Esophagus (tissue), 2 donors: ENCODE measurements around the gene TNRC18. TPM values are rescaled to one million over a fixed set of nuclear protein-coding genes. Genes with fewer than 3 reads are reported as not detected.
"Not testable (repeated sequence)": the region's sequence is repeated elsewhere in the genome, so short reads cannot be mapped to it uniquely, and the experiment has no call there.

Experiments used
- H3K27ac ChIP-seq, 2 donors: one replicate each; pipeline ENCODE4 v1.5.1; 2013; ENCODE audit warnings: low read depth in 2 of 2, mild to moderate bottlenecking in 2 of 2, inconsistent platforms in 1 of 2, low read length in 1 of 2, moderate library complexity in 1 of 2
- H3K27me3 ChIP-seq, 2 donors: one replicate each; pipeline ENCODE4 v1.6.1; 2013; ENCODE audit warnings: low read length in 2 of 2, control low read depth in 1 of 2, mild to moderate bottlenecking in 1 of 2; ENCODE audit not compliant: insufficient read depth in 2 of 2, control insufficient read depth in 1 of 2
- H3K36me3 ChIP-seq, 2 donors: one replicate each; pipeline ENCODE4 v1.6.1; 2013; ENCODE audit warnings: low read length in 1 of 2; ENCODE audit not compliant: control insufficient read depth in 2 of 2, insufficient read depth in 2 of 2
- H3K4me1 ChIP-seq, 2 donors: one replicate each; pipeline ENCODE4 v1.6.1; 2013; ENCODE audit warnings: low read length in 1 of 2; ENCODE audit not compliant: control insufficient read depth in 2 of 2, insufficient read depth in 2 of 2
- H3K4me3 ChIP-seq, 2 donors: one replicate each; pipeline ENCODE4 v1.5.1; 2013; ENCODE audit warnings: low read length in 2 of 2, mild to moderate bottlenecking in 2 of 2, low read depth in 1 of 2, moderate library complexity in 1 of 2
- H3K9me3 ChIP-seq, 2 donors: one replicate each; pipeline ENCODE4 v1.6.1; 2013; ENCODE audit warnings: mild to moderate bottlenecking in 2 of 2, low read depth in 1 of 2, low read length in 1 of 2, moderate library complexity in 1 of 2; ENCODE audit not compliant: control insufficient read depth in 2 of 2, insufficient read depth in 1 of 2
- WGBS, 2 donors: extraction: QIAGEN DNeasy Blood & Tissue Kit; methylation state at CpG; one replicate each; pipeline ENCODE4 v1.1.7; 2013; 5-methylcytosine and 5-hydroxymethylcytosine counted together
- polyA plus RNA-seq, 2 donors: library from polyadenylated mRNA; stranded (reverse); fragments of 200-250 nt; gene quantifications; one replicate each; pipeline ENCODE4 v1.2.3, GENCODE V29; 2013
- donor health status: healthy with polysubstance abuse.
- donor health status: Bipolar disorder and iron deficiency.

The TNRC18 gene
- polyA plus RNA-seq, 2 donors: 18.0 to 34.0 TPM

DNA sequence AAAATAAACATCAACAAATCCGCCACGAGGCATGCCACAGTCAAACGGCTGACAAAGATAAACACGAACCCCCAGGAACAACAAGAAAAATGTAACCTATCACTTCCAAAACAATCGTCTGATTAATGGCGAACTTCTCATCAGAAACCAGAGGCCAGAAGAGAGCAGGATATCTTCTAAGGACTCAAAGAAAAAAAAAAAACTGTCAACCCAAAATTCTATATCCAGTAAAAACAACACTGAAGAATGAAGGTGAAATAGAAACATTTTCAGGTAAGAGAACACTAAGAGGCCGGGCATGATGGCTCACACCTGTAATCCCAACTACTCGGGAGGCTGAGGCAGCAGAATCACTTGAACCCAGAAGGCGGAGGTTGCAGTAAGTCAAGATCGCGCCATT is 86.6 kb downstream of the TNRC18 start:
- Histone ChIP-seq H3K36me3 (peaks cover 5 to 25% of the 10 kb centered on the region in 2 donors), H3K27ac (no peak overlapping the region)

DNA sequence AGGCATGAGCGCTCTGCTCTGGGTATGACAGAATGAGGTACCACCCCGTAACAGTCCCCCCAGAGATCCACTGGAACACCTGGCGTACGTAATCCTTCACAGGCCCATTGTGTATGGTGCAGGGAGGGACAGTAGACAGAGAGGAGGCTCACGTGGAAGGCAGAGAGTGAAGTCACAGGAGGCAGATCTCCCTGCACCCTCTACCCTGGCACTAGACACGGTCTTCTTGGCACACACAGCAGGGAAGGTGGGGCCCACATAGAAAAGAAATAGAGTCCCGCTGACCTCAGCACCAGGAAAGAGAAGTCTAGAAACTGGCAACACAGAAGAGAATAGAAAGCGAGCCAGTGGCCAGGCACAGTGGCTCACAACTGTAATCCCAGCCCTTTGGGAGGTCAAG is 89.0 kb downstream of the TNRC18 start:
- H3K4me3 ChIP-seq: no peak overlapping the region
- H3K27me3 ChIP-seq: no peaks in the 10 kb centered on the region
- H3K4me1 ChIP-seq: no peaks in the 10 kb centered on the region
- WGBS, 2 donors: 82 to 85% methylated on average over 8 of the region's 8 CpGs
- H3K27ac ChIP-seq: no peak overlapping the region
- H3K9me3 ChIP-seq: no peaks in the 10 kb centered on the region
- H3K36me3 ChIP-seq: peaks cover 0 to 34% of the 10 kb centered on the region in 2 donors

More for the DNA sequence above, 86.6 kb downstream of the TNRC18 start:
- Histone ChIP-seq H3K27me3 (no peaks in the 10 kb centered on the region), H3K9me3 (no peaks in the 10 kb centered on the region), H3K4me1 (no peaks in the 10 kb centered on the region), H3K4me3 (no peak overlapping the region)
- 91% methylated on average over 11 of the region's 11 CpGs for WGBS, 2 donors

DNA sequence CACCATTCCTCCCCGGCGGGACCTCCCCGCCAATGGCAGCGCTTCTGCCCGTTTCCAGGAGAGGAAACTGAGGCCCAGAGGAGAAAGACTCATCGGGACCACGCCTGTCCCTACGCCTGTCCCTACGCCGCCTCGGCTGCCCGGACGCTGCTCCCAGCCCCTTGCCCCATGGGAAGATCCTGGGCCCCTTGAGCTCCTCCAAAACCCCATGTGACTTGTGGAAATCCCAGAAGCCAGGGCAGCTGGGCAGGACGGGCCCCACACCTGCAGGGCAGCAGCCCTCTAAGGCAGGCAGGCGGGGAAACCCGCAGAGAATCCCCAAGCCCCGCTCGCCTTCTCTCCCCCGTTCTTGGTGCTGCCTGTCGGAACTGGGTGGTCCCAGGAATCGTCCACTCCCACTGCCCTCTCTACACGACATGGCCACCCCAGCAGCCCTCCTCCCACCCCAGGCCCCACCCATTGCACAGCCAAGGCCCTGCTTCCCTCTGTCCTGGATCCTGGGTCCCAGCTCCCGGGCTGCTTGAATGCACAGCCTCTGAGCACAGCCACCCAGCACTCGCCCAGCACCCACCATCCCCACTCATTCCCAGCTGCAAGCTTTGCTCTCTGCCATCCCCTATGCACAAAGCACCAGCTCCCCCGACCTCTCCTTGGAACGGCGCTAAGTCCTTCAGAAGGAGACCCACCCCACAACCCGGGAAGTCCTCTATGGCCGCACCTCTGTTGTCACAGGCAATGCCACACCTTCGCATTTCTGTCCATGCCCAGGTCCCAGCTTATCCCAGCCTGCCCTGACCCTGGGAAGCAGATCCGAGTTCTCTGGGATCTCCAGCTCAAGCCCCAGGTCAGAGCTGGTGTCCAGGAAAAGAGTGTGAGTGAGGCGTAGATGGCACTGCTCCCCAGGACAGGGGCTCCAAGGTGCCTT is 90.3 kb downstream of the TNRC18 start:
- Histone ChIP-seq H3K9me3 (no peaks in the 10 kb centered on the region), H3K27me3 (no peaks in the 10 kb centered on the region), H3K36me3 (peaks cover 0 to 32% of the 10 kb centered on the region in 2 donors), H3K27ac (no peak overlapping the region), H3K4me3 (no peak overlapping the region), H3K4me1 (no peaks in the 10 kb centered on the region)
- WGBS, 2 donors: 89 to 90% methylated on average over 28 to 32 of the region's 32 CpGs

DNA sequence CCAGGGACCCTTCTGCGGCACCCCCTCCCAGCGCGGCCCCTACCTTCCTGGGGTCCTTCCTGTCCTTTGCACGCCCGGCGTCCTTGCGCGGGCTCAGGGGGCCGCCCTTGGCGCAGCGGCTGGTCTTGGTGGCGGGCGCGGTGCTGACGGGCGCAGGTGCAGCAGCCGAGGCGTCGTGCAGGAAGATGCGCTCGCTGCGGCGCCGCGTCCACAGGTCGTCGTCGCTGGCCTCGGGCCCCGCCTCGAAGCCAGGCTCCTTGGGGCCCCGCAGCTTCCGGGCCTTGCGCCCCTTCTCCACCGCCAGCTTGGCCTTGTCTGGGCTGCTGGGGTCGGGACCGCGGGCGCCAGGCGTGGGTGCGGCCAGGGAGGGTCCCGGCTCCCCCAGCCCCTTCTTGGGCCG is 91.1 kb downstream of the TNRC18 start:
- 91 to 92% methylated on average over 36 to 43 of the region's 43 CpGs for WGBS, 2 donors
- Histone ChIP-seq H3K4me3 (no peak overlapping the region), H3K4me1 (no peaks in the 10 kb centered on the region), H3K27ac (no peak overlapping the region), H3K9me3 (no peaks in the 10 kb centered on the region), H3K27me3 (no peaks in the 10 kb centered on the region), H3K36me3 (peaks cover 0 to 32% of the 10 kb centered on the region in 2 donors)

DNA sequence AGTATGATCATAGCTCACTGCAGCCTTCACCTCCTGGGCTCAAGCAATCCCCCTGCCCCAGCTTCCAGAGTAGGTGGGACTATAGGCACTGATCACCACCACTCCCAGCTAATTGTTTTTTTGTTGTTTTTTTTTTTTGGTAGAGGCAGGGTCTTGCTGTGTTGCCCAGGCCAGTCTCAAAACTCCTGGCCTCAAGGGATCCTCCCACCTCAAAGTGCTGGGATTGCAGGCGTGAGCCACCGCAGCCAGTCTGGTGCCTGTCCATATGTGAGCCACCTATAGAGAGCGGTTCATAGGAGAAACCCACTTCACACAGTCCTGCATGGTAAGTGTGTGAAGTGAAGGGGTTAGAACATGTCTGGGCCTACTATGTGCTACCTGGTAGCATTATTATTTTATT is 93.3 kb downstream of the TNRC18 start:
- H3K36me3 ChIP-seq: peaks cover 3 to 29% of the 10 kb centered on the region in 2 donors
- no peaks in the 10 kb centered on the region for H3K4me1 ChIP-seq
- 96 to 99% methylated on average over 3 of the region's 3 CpGs for WGBS, 2 donors
- H3K27ac ChIP-seq: no peak overlapping the region
- H3K27me3 ChIP-seq: no peaks in the 10 kb centered on the region
- no peak overlapping the region for H3K4me3 ChIP-seq
- no peaks in the 10 kb centered on the region for H3K9me3 ChIP-seq

DNA sequence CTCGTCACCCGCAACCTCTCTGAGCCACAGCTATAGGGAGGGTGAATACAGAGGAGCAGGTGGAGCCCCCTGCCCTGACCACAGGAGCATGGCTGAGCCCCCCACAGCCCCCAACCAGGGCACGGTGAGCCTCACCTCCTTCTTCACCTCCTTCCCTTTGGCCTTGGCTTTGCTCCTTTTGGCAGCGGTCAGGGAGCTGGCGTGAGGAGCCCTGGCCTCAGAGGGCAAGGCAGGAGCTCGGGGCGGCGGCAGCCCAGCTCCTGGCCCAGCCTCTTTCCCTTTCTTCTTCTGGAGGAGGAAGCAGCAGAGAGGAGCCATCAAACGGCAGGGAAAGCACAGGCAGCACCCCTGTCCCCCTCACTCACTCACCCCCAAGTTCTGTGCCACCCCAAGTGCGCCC is 98.7 kb downstream of the TNRC18 start:
- peaks cover 14 to 33% of the 10 kb centered on the region in 2 donors for H3K36me3 ChIP-seq
- H3K27ac ChIP-seq: no peak overlapping the region
- H3K4me3 ChIP-seq: no peak overlapping the region
- no peaks in the 10 kb centered on the region for H3K4me1 ChIP-seq
- no peaks in the 10 kb centered on the region for H3K27me3 ChIP-seq
- peaks cover 0 to 1% of the 10 kb centered on the region in 2 donors for H3K9me3 ChIP-seq
- 96 to 97% methylated on average over 9 to 10 of the region's 10 CpGs for WGBS, 2 donors

DNA sequence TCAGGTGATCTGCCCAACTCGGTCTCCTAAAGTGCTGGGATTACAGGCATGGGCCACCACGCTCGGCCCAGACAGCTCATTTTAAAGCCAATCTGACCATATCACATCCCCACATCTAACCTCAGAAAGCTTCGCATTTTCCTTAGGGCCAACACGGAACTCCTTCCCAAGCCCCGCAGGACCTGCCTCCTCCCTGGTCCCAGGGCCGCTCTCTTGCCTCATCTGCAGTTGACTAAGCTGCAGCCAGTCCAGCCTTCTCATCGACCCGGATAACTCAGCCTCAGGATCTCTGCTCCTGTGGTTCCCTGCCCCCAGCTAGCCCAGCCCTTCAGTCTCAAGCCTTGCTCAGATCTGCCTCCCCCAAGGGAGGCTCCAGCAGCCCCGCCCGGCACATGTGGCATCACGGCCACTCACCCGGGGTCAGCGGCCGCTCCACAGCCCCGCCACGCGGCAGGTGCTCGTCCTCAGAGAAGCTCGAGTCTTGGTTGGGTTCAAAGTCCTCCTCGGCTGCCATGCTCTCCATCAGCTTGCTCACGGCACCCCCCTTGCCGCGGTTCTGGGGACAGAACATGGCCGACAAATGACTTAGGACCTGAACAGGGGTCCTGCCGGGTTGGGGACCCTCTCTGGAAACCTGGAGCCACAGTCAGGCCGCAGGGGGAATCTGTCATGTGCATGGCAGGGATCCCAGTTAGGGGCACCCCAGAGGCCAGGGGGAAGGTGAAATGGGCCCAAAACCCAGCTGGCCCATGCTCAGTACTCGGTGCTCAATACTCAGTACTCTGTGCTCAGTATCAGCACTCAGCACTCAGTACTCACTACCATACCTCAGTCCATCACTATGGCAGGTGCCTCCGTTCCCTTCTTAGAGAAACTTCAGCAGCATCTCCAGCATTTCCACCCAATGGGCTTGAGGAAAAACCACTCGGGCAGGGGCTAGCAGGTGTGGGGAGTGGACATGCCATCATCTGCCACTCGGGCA is 99.5 kb downstream of the TNRC18 start:
- WGBS, 2 donors: 89 to 90% methylated on average over 30 to 31 of the region's 31 CpGs
- not testable (repeated sequence) for H3K27ac ChIP-seq, H3K9me3 ChIP-seq, H3K4me3 ChIP-seq, H3K4me1 ChIP-seq, H3K27me3 ChIP-seq
- peaks cover 14 to 34% of the 10 kb centered on the region in 2 donors for H3K36me3 ChIP-seq

DNA sequence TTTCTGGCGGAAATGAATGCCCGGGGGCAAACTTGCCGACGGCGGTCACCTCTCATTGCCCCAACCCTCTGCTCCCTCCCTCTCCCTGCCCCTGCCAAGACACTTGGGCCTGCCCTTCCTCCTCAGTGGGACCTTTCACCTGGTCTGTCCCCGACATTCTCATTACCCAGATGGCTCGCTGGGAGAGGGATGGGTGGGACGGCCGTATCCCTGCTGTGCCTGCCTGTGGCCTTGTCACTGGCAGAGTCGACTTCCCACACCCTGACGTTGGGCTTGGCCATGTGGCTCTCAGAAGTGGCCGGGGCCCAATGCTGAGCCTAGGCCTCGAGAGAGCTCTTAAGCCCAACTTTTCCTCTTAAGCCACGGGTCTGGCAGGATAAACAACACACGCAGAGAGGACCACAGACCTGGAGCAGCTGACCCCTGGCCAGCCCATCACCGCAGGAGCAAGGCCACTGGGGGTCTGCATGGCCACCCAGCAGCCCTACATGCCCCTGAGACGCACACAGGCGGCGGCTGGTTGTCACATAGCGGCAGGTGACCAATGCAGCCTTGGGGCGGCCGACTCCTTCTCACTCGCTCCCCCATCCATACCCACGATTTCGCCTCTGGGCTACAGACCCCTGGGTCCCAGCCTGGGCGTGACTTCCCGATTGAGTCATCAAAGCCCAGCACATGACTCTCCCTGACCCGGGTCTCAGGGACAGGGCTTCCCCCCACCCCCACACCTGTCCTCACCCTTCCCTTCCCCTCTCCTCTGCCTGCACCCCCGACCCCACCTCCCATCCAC is 100.8 kb downstream of the TNRC18 start:
- Histone ChIP-seq H3K9me3 (peaks cover 0 to 6% of the 10 kb centered on the region in 2 donors), H3K27me3 (no peaks in the 10 kb centered on the region), H3K36me3 (peaks cover 14 to 37% of the 10 kb centered on the region in 2 donors), H3K4me1 (no peaks in the 10 kb centered on the region), H3K27ac (no peak overlapping the region), H3K4me3 (no peak overlapping the region)
- 86 to 90% methylated on average over 29 of the region's 29 CpGs for WGBS, 2 donors
